WTC11 (cell line): Measurements from ENCODE around the gene METTL2A. TPM values are rescaled to one million over a fixed set of nuclear protein-coding genes. Genes with fewer than 3 reads are reported as not detected.

Experiments
- total RNA-seq: library from RNA; stranded (reverse); gene quantifications from 3 replicates; pipeline ENCODE4 v1.2.3, GENCODE V29; 2021

The METTL2A gene
- total RNA-seq, 1 experiment from 2014 or later: 33.6 TPM

Other genes starting within 250 kb of the METTL2A start
- not detected in 3 replicates for gene EFCAB3, start 43.3 kb upstream of the METTL2A start, total RNA-seq
- gene TLK2, start 54.9 kb downstream of the METTL2A start, total RNA-seq: 38.0 to 42.9 TPM (median 39.4 TPM) in 3 replicates
- gene MRC2, start 203.8 kb downstream of the METTL2A start, total RNA-seq: 30.3 to 35.3 TPM (median 32.5 TPM) in 3 replicates